D721Med (cell line): Measurements from ENCODE around the gene TMEM86A.

Source experiments
- DNase-seq: peaks from one replicate; pipeline ENCODE4 v3.0.0; 2011; ENCODE audit warnings: low spot score; ENCODE audit not compliant: insufficient read length
- FAIRE-seq: peaks from 2 replicates; lab custom pipeline; 2011; peaks lifted over from hg19 to GRCh38; lab: Jason Lieb, UNC
- TF ChIP-seq, protein P1 (sequence below): IDR thresholded peaks from 2 replicates; pipeline ENCODE4 v1.5.1; 2012; ENCODE audit warnings: mild to moderate bottlenecking, control low read depth; ENCODE audit not compliant: insufficient read depth; ENCODE audit errors: missing control alignments

The TMEM86A gene

DNA sequence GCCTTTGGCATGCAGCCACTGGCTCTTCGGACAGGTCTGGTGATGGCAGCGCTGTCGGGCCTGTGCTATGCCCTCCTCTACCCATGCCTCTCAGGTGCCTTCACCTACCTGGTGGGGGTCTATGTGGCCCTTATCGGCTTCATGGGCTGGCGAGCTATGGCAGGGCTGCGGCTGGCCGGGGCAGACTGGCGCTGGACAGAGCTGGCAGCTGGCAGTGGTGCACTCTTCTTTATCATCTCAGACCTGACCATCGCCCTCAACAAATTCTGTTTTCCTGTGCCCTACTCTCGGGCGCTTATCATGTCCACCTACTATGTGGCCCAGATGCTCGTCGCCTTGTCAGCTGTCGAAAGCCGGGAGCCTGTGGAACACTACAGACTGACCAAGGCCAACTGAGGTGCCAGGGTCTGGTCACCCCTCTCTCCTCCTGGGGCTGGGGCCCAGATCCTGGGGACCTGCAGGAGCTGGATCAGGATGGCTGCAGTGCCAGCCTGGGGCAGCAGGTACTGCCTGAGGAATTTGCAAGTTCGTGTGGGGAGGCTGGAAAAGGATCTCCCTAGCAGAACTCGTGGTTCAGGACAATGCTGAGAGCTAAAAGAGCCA is 3.1 kb downstream of the TMEM86A start:
- FAIRE-seq (no peak), DNase-seq (no peak)
- TF ChIP-seq, protein P1, sequence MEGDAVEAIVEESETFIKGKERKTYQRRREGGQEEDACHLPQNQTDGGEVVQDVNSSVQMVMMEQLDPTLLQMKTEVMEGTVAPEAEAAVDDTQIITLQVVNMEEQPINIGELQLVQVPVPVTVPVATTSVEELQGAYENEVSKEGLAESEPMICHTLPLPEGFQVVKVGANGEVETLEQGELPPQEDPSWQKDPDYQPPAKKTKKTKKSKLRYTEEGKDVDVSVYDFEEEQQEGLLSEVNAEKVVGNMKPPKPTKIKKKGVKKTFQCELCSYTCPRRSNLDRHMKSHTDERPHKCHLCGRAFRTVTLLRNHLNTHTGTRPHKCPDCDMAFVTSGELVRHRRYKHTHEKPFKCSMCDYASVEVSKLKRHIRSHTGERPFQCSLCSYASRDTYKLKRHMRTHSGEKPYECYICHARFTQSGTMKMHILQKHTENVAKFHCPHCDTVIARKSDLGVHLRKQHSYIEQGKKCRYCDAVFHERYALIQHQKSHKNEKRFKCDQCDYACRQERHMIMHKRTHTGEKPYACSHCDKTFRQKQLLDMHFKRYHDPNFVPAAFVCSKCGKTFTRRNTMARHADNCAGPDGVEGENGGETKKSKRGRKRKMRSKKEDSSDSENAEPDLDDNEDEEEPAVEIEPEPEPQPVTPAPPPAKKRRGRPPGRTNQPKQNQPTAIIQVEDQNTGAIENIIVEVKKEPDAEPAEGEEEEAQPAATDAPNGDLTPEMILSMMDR: no peak

DNA sequence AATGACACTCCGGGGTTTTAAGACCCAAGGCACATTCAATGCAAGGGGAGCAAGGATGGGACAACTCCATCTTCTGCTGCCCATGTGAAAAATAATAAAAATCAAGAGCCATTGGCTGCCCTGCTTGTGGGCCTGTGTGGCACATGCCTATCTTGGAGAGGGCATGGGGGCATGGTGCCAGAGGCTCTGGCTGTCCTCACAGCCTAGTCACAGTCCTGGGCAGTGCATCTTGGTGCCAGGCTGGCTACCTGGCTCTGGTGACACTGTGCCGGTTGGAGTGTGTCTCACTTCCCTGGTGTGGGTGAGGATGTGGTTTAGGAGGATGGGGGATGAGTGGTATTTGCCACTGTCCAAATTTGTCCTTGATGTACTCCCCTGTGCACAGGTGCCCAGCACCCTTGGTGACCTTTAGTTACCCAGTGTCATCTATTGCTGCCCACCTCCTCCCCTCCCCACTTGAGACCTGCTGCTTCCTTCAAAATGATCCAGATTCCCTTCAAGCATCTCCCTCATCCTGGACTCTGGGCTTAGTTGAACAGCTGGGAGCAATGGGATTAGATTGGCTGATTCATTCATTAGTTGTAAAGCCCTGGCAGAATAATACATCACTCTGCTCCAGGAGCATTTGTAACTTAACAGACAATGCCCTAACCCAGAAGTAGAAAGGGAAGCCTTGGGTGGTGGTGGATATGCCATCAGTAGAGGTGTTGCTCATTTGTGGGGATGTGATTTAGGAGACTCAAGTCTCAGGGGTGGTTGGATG is 4.6 kb downstream of the TMEM86A start:
- no peak for FAIRE-seq
- TF ChIP-seq, protein P1: no peak
- DNase-seq: peak; percentile 74

DNA sequence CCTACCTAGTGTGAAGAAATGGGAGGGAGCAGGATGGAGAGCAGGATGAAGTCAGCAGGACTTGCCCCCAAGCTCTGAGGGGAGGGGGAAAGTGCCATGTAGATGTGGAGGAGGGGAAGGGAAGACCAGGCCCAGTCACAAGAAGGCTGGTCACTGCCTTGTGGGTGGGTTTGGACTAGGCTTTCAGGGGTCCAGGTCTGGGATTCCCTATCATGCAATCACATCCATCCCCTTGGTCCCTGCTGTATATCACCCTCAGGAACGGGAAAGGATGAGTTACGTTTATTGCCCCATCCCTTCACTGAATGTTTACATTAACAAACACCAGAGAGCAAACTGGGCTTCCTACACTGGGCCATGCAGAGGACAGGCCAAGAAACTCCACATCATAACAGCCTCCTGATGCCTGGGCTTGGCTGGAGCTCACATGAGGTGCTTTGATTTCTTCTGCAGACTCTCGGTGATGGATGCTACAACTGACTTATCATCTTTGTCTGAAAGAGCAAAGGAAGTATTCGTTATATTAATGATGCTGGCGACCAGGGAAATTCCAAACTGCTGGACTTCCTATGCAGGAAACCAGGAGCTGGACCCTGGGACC is 5.6 kb downstream of the TMEM86A start:
- no peak for DNase-seq
- TF ChIP-seq, protein P1: no peak
- no peak for FAIRE-seq

DNA sequence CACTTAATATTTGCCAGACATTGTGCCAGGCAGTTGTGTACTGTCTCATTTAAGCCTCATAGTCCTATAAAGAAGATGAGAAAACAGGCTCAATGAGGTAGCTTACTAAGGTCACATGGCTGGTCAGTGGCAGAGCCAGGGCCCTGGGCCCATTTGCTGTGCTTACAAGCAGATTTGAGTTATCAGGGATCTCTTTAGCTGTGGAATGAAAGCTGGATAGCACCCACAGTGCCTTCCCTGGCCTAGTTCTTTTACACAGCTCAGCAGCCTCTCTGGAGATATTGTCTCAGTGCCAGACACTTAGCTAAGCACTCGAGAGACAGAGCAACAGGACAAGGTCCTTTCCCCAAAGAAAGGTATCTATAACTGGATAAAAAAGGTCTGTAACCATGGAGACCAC is 6.1 kb downstream of the TMEM86A start:
- FAIRE-seq: no peak
- TF ChIP-seq, protein P1: no peak

DNA sequence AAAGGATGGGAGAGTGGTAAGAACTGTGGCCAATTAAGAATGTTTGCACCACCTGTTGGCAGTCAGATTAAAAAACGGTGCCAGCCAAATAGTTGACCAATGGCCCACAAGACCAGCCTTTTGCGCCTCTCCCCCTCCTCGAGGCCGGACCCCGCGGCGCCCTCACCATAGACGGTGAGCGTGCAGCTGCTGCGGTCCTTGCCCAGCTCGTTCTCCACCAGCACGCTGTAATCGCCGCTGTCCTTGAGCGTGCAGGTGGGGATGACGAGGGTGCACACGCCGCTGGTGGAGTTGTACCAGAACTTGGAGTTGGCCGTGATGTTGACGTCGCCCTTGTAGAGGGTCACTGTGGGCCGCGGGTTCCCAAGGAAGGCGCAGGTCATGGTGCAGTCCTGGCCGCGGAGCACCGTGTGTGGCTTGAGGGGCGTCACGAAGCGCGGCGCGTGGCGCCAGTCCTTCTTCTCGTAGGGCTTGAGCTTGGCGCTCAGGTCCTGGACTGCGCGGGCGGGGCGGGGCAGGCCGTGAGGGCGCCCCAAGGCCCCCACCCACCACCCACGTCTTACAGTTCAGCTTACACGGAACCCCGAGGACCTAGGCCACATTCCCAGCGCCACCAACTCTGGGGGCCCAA is 7.2 kb downstream of the TMEM86A start:
- FAIRE-seq (no peak), DNase-seq (no peak)
- TF ChIP-seq, protein P1: no peak

More for the DNA sequence above, 6.1 kb downstream of the TMEM86A start:
- no peak for DNase-seq

DNA sequence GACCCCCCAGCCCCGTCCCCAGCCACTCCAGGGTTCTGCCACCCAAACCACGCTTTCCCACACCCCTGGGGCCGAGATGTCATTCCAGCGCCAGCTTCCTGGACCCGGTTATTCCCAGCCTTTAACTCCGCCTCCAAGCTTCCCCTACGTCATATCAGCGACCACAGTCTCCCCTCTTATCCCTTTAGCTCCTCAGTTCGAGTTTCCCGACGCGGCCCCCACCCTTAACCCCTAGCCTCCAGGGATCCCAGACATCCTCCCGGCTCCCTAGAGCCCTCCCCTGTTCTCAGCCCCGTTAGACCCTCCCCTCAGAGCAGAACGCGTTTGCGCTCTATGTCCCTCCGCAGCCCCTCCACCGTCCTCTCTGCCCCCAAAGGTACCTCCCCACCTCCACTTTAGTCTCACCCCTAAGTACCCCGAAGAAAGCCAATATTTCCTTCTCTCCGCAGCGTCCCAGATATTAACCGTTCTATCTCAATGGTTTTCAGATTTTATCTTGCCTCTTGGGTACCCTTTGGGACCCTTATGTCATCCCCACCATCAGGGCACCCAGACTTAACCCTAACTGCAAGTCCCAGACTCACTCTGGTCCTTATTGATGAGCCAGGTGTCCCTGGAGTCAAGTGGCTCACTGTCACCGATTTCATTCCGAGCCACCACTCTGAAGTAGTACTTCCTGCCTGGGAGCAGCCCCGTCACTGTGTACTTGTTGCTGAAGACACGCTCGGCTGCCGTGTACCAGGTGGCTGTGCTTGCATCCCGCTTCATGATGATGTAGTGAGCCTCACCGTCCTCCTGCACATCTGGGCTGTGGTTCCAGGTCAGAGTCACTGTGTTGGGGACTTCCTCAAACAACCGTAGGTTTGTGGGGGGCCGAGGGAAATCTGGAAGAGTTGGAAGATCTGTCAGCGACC is 8.0 kb downstream of the TMEM86A start:
- FAIRE-seq: no peak
- DNase-seq: peak; percentile 67

More for the DNA sequence above, 8.0 kb downstream of the TMEM86A start:
- TF ChIP-seq, protein P1: no peak
